Measurements from ENCODE around the gene CD207.
A peak's percentile ranks its signal among the peaks of the same experiment; 100 is the strongest.

Gene CD207

DNA sequence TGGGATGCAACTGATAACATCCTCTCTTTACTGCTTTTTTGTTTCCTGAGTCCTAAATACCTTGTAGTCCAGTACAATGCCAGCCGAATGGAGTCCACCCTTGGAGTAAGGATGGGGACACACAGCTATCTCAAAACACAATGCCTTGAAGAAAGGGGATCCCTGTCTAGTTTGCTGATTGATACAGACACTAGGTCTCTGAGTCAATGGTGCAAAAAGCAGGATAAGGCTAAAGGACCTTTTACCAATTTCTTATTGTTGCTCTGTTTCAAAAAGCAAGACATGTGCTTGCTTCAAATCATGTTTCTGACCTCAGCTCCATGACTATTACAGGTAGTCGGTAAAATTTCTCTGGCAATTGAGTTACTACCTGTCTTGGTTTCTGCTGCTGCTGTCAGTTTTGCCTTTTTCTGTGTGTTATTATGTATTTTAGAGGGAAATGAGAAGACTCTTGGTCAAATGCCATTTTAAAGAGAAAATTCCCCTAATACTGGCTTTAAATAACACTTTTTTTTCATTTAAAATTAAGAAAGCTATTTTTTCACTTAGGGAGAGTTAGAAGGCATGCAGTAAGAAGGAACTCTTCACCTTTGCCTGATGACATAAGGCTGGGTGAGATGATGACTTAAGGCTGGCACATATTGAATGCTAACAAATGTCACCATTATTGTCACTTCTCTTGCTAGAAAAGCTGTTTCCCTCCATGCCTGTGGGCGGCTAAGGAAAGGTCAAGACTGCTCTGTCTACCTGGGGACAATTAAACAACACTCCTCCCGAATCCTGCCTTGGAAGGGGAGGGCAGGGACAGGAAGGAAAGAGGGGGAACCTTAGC is 40.2 kb downstream of the CD207 start:
- no peak for DNase-seq (ENCODE audit: low read depth in 2 of 2)

DNA sequence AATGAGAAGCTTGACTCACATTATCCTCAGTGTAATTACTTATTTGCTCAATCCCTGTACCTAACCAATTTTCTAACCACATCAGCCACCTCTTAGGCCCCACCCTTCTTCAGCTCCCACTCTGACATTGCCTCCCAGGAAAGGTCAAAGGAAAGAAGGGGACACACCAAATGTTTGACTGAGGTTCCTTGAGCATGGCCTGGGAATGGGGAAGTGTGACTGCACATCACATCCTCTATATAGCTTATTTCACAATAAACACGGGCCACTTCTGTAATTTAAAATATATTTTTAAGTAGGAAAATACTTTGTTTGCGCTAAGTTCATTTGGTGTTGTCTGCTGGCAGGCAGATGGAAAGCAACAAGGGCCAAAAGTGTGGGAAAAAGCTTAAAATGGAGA is 42.2 kb downstream of the CD207 start:
- DNase-seq (ENCODE audit: low read depth in 2 of 2): no peak

GRCh38 chr2:70790136-70790828 is 45.3 kb downstream of the CD207 start, which contains the start of gene FIGLA:
TSS of gene FIGLA (minus strand) at chr2:70790643. CDS start at chr2:70790638, 5 bp downstream.
- no peak for DNase-seq (ENCODE audit: low read depth in 2 of 2)

DNA sequence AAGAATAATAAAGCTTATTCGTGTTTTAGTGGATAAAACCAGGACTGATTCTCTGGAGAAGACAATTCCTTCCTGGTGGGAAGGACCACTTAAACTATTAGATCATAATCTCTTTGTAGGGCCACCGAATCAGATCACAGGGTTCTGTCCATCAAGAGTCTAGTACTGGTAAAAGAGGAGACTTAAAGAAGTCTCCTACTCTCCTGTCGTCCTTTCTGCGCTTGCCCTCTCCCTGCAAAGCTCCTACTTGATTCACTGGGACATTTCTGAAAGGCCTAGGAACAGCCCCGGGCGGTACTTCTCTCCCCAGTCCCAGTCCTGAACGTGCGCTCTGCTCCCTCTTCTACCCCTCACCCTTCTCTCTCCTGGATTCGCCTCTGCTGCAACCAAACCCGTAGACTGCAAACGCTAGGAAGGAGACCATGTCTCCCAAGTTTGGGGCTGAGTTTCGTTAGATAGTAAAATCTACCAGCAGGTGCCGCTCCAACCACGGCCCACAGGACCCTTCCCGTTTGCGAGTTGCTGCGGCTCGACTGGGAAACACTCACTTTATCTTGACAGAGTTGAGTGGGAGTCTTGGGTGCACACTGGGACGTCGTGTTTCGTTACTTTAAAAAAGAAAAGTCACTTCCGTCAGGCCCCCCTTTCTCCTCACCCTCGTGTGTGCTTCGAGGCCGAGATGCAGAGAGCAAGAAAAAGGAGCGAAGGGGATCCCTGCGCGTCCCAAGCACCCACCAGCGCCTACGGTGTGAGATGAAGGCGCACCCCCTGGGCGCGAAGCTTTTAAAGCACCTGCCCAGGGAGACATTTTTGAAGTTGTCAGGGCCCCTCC is 46.1 kb downstream of the CD207 start:
- DNase-seq (ENCODE audit: low read depth in 2 of 2): peak in 1 of 2 donors; percentile 10

DNA sequence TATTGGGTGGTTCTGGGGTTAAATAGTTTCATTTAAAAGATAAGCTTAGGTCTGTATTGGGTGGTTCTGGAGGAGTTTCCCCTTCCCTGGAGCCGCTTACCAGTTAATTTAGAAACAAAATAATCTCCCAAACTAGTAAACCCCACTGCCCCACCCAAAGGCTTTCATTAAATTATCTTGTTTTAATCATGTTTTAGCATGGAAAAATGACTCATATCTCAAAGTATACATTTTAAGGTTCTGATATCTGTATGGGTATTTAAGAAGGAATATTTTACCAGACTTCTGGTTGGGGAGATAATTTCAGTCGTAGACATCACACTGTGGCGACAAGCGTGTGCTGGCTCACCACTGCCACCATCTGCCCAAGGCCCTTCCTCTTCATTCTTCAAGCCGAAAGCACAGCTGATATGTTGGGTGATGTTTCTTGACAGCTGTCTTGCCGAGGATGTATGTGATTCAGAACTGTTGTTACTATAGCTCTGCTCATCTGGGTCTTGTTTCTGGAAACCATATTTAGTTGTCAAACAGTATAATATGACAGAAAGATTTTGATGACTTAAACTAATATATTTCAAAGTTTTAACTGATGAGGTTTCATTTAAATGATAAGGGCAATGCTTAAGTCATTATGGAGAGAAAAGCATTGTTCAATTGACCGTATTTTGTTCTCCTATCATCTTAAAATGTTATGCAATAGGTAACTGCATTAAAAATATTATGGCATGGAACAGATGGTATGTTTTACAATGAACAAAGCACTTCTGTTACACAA is 50.3 kb downstream of the CD207 start:
- no peak for DNase-seq (ENCODE audit: low read depth in 2 of 2)

DNA sequence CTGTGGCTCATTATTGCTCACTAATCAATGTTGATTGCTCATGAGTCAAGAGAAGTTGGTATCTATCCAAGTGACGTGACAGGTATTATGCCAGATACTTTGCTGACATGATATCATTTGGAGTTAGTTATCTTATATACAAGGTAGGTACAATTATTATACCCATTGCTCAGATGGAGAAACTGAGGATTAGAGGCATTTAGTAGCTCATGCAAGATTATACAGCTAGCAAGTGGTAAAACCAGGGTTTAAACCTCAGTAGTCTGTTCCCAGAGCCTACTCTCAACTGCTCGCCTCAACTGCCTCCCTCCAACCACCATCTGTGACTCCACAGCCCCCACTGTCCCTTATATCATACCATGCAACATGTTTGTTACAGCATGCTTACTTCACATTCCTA is 51.3 kb downstream of the CD207 start:
- DNase-seq (ENCODE audit: low read depth in 2 of 2): no peak

All from stimulated activated CD4-positive, alpha-beta T cell treated with anti-CD3 and anti-CD28 coated beads, Interleukin-1b, Interleukin-23, amount 100 ng/mL, for 1 hour (primary cell).